IMR-90 (cell line): ENCODE results near the gene CCL4.

Source experiments
- CTCF ChIP-seq: conservative IDR thresholded peaks from 2 replicates; pipeline ENCODE4 v1.5.1; 2012; ENCODE audit warnings: mild to moderate bottlenecking, low read depth, low read length, improper control_type of control experiment
- MAZ ChIP-seq: IDR thresholded peaks from 2 replicates; pipeline ENCODE4 v1.6.1; 2012; ENCODE audit warnings: low read depth, mild to moderate bottlenecking, low read length, improper control_type of control experiment, moderate library complexity, borderline replicate concordance
- POLR2A ChIP-seq: IDR thresholded peaks from 2 replicates; pipeline ENCODE4 v1.6.1; 2012; ENCODE audit warnings: mild to moderate bottlenecking, low read depth, low read length
- RFX5 ChIP-seq: IDR thresholded peaks from 2 replicates; pipeline ENCODE4 v1.8.0; 2012; ENCODE audit warnings: low read depth, mild to moderate bottlenecking, low read length, moderate library complexity
- SMC3 ChIP-seq: fragments of 150-350 bp; IDR thresholded peaks from 2 replicates; pipeline ENCODE4 v1.6.1; 2016; ENCODE audit warnings: low read depth, mild to moderate bottlenecking, antibody characterized with exemption, low read length, moderate library complexity
- TF ChIP-seq, protein P1 (sequence below): fragments of 150-350 bp; IDR thresholded peaks from 2 replicates; pipeline ENCODE4 v1.6.1; 2017; ENCODE audit warnings: mild to moderate bottlenecking, antibody characterized with exemption, low read length, low read depth

- TF ChIP-seq POLR2A: no peak
- TF ChIP-seq SMC3: no peak
- TF ChIP-seq CTCF: no peak
- TF ChIP-seq RFX5: no peak
- no peak for TF ChIP-seq MAZ
- TF ChIP-seq, protein P1, sequence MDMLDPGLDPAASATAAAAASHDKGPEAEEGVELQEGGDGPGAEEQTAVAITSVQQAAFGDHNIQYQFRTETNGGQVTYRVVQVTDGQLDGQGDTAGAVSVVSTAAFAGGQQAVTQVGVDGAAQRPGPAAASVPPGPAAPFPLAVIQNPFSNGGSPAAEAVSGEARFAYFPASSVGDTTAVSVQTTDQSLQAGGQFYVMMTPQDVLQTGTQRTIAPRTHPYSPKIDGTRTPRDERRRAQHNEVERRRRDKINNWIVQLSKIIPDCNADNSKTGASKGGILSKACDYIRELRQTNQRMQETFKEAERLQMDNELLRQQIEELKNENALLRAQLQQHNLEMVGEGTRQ: no peak
These were observed 8.9 kb downstream of the CCL4 start for GRCh38 chr17:36112572-36112971.
